ENCODE results near the gene SEC61A2. TPM values are rescaled to one million over a fixed set of nuclear protein-coding genes. Genes with fewer than 3 reads are reported as not detected.

SEC61A2 gene
- total RNA-seq, 1 donor from 2014 or later = 7.4 TPM

- FAIRE-seq = no peak
- DNase-seq (ENCODE audit: low read depth) = no peak
- TF ChIP-seq CTCF (IDR thresholded peaks at IDR 0.05; ENCODE audit: insufficient read depth, low read length, severe bottlenecking) = no peak
- Histone ChIP-seq H3K4me3 (ENCODE audit: low read depth, low read length) (no peak overlapping the region), H3K27me3 (ENCODE audit: control insufficient read depth, insufficient read depth, low read length) (no peaks in the 10 kb centered on the region), H3K36me3 (ENCODE audit: control insufficient read depth, insufficient read depth, low read length) (peaks cover 7% of the 10 kb centered on the region)
Observed at GRCh38 chr10:12214093-12214492, 84.6 kb downstream of the SEC61A2 start.

DNA sequence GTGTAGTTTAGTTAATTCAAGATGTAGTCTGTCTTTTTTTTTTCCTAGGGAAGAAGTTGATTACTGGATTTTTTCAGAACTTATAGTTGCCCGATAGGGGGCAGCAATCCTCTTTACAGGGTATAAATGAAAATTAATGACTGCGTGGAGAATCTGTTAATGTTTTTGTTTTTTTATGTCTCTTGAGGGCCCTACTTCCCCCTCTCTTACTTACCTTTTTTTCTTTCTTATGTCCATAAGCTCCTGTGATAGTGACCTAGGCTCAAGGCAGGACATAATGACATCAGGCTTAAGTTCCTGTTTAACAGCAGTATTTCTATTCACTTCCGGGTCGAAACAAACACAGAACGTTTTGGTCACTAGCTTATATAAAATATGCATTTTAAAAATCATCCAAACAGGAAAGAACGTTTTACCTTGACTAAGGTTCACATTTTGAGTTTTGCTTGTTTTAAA, 85.3 kb downstream of the SEC61A2 start:
- H3K36me3 ChIP-seq (ENCODE audit: control insufficient read depth, insufficient read depth, low read length) = peaks cover 6% of the 10 kb centered on the region
- FAIRE-seq (no peak), DNase-seq (ENCODE audit: low read depth) (peak; percentile 37)
- H3K4me3 ChIP-seq (ENCODE audit: low read depth, low read length) = no peak overlapping the region
- peak; percentile 51 for TF ChIP-seq CTCF (IDR thresholded peaks at IDR 0.05; ENCODE audit: insufficient read depth, low read length, severe bottlenecking)
- H3K27me3 ChIP-seq (ENCODE audit: control insufficient read depth, insufficient read depth, low read length) = no peaks in the 10 kb centered on the region

Other genes starting within 250 kb of the SEC61A2 start
- 16.1 and 26.0 TPM in 2 replicates for gene UPF2, start 86.9 kb upstream of the SEC61A2 start, total RNA-seq
- gene DHTKD1, start 60.7 kb upstream of the SEC61A2 start, total RNA-seq = 18.4 and 20.9 TPM in 2 replicates
- 51.2 and 68.4 TPM in 2 replicates for gene NUDT5, start 66.2 kb downstream of the SEC61A2 start, total RNA-seq
- gene CDC123, start 66.5 kb downstream of the SEC61A2 start, total RNA-seq = 88.5 and 106 TPM in 2 replicates
- gene CAMK1D, start 219.9 kb downstream of the SEC61A2 start, total RNA-seq = 1.8 and 7.6 TPM in 2 replicates